ENCODE results near the gene P2RY11. TPM values are rescaled to one million over a fixed set of nuclear protein-coding genes. Genes with fewer than 3 reads are reported as not detected.

P2RY11 gene
- total RNA-seq (2022) = 18.4 and 18.6 TPM in 2 replicates
- percentile 62 among the genes with signal in this experiment for Bru-seq, nascent RNA
- percentile 73 among the genes with signal in this experiment for BruChase-seq, experiment 1, labeled RNA remaining after a 2-hour chase
- percentile 81 among the genes with signal in this experiment for BruChase-seq, experiment 2, labeled RNA remaining after a 6-hour chase
- long read RNA-seq = 0 reads

- POLR2A ChIA-PET = no interaction called here
- H3K27me3 Mint-ChIP-seq (ENCODE audit: insufficient read depth, unreplicated experiment) = no peaks in the 10 kb centered on the region
- Histone ChIP-seq H3K4me1 (no peaks in the 10 kb centered on the region; the same call in 1 of the 2 replicates), H3K36me3 (ENCODE audit: control insufficient read depth, insufficient read depth, low read length) (peaks cover 2% of the 10 kb centered on the region), H3K4me3 (ENCODE audit: low read depth, low read length) (no peak within 1 kb of the TSS), H3K27me3 (replicated peaks; ENCODE audit: control insufficient read depth, insufficient read depth, low read length) (no peaks in the 10 kb centered on the region), H3K9me3 (no peaks in the 10 kb centered on the region)
- H3K4me1 Mint-ChIP-seq (ENCODE audit: low read depth, unreplicated experiment) = peaks cover 11% of the 10 kb centered on the region
- H3K27ac Mint-ChIP-seq (ENCODE audit: unreplicated experiment) = peak within 1 kb of the TSS; percentile 75
- CTCF ChIA-PET = no interaction called here
- no peak within 1 kb of the TSS for H3K4me3 Mint-ChIP-seq (ENCODE audit: unreplicated experiment)
- intact Hi-C loops (cut with micrococcal nuclease; ENCODE audit: unreplicated experiment) = loop anchor here (10.0 kb wide), 1 partner anchor 177 kb away; the partner anchor contains the start of gene OLFM2
- TF ChIP-seq CTCF (IDR thresholded peaks at IDR 0.05; ENCODE audit: insufficient read depth in 1 of 2, low read depth in 1 of 2, low read length in 1 of 2, severe bottlenecking in 1 of 2, unreplicated experiment in 1 of 2) = no peak
- no peak for DNase-seq
- no TSS peak for BruUV-seq (replicated peaks)
- peaks cover 100% of the 10 kb centered on the region for H3K36me3 Mint-ChIP-seq (ENCODE audit: insufficient read depth, unreplicated experiment)
- H3K9me3 Mint-ChIP-seq (ENCODE audit: unreplicated experiment) = no peaks in the 10 kb centered on the region
Measured at GRCh38 chr19:10111405-10111811, at the start of gene P2RY11. P2RY11 (plus strand) TSS chr19:10111693; CDS start chr19:10111722, 29 bp downstream.

GRCh38 chr19:10061717-10062310 is 49.7 kb upstream of the P2RY11 start:
- POLR2A ChIA-PET = no interaction called here
- no peaks in the 10 kb centered on the region for H3K4me1 Mint-ChIP-seq (ENCODE audit: low read depth, unreplicated experiment)
- no peak for TF ChIP-seq CTCF (IDR thresholded peaks at IDR 0.05; ENCODE audit: insufficient read depth in 1 of 2, low read depth in 1 of 2, low read length in 1 of 2, severe bottlenecking in 1 of 2, unreplicated experiment in 1 of 2)
- H3K9me3 Mint-ChIP-seq (ENCODE audit: unreplicated experiment) = peaks cover 10% of the 10 kb centered on the region
- H3K4me1 ChIP-seq = no peaks in the 10 kb centered on the region
- H3K4me3 ChIP-seq (ENCODE audit: low read depth, low read length) = no peak overlapping the region
- H3K36me3 Mint-ChIP-seq (ENCODE audit: insufficient read depth, unreplicated experiment) = peaks cover 5% of the 10 kb centered on the region
- no peak overlapping the region for H3K27ac Mint-ChIP-seq (ENCODE audit: unreplicated experiment)
- CTCF ChIA-PET = interaction anchor here (0.6 kb wide), 1 partner anchor 105 kb away, joined by 3 read pairs; no protein-coding TSS in a partner anchor
- no peaks in the 10 kb centered on the region for H3K9me3 ChIP-seq
- H3K27me3 Mint-ChIP-seq (ENCODE audit: insufficient read depth, unreplicated experiment) = peaks cover 22% of the 10 kb centered on the region
- no peak for DNase-seq
- H3K36me3 ChIP-seq (ENCODE audit: control insufficient read depth, insufficient read depth, low read length) = no peaks in the 10 kb centered on the region
- no peaks in the 10 kb centered on the region for H3K27me3 ChIP-seq (replicated peaks; ENCODE audit: control insufficient read depth, insufficient read depth, low read length)
- BruUV-seq (replicated peaks) = no TSS peak
- intact Hi-C loops (cut with micrococcal nuclease; ENCODE audit: unreplicated experiment) = no loop called here
- no peak overlapping the region for H3K4me3 Mint-ChIP-seq (ENCODE audit: unreplicated experiment)

- Mint-ChIP-seq H3K27me3 (ENCODE audit: insufficient read depth, unreplicated experiment) (peaks cover 25% of the 10 kb centered on the region), H3K4me3 (ENCODE audit: unreplicated experiment) (no peak overlapping the region), H3K27ac (ENCODE audit: unreplicated experiment) (no peak overlapping the region), H3K36me3 (ENCODE audit: insufficient read depth, unreplicated experiment) (peaks cover 5% of the 10 kb centered on the region), H3K4me1 (ENCODE audit: low read depth, unreplicated experiment) (no peaks in the 10 kb centered on the region), H3K9me3 (ENCODE audit: unreplicated experiment) (peaks cover 10% of the 10 kb centered on the region)
- no peak for DNase-seq
- ChIA-PET POLR2A (interaction anchor here (0.5 kb wide), 1 partner anchor 29 kb away, joined by 3 read pairs; no protein-coding TSS in a partner anchor), CTCF (interaction anchor here (0.6 kb wide), 1 partner anchor 10 kb away, joined by 4 read pairs; no protein-coding TSS in a partner anchor)
- no peak overlapping the region for H3K4me3 ChIP-seq (ENCODE audit: low read depth, low read length)
- intact Hi-C loops (cut with micrococcal nuclease; ENCODE audit: unreplicated experiment) = no loop called here
- no peaks in the 10 kb centered on the region for H3K4me1 ChIP-seq
- no peaks in the 10 kb centered on the region for H3K27me3 ChIP-seq (replicated peaks; ENCODE audit: control insufficient read depth, insufficient read depth, low read length)
- TF ChIP-seq CTCF (IDR thresholded peaks at IDR 0.05; ENCODE audit: insufficient read depth in 1 of 2, low read depth in 1 of 2, low read length in 1 of 2, severe bottlenecking in 1 of 2, unreplicated experiment in 1 of 2) = no peak
- H3K9me3 ChIP-seq = no peaks in the 10 kb centered on the region
- no peaks in the 10 kb centered on the region for H3K36me3 ChIP-seq (ENCODE audit: control insufficient read depth, insufficient read depth, low read length)
- BruUV-seq (replicated peaks) = no TSS peak
Measured at GRCh38 chr19:10068205-10068604, 43.3 kb upstream of the P2RY11 start.

All from Caco-2 (cell line).